Measurements from ENCODE around the gene PIGR. TPM values are rescaled to one million over a fixed set of nuclear protein-coding genes. Genes with fewer than 3 reads are reported as not detected.
A peak's percentile ranks its signal among the peaks of the same experiment; 100 is the strongest.
"Not testable (repeated sequence)": the region's sequence is repeated elsewhere in the genome, so short reads cannot be mapped to it uniquely, and the experiment has no call there.

Gene PIGR
- total RNA-seq, 2 donors from 2014 or later = 0.05 TPM; not detected in 1

DNA sequence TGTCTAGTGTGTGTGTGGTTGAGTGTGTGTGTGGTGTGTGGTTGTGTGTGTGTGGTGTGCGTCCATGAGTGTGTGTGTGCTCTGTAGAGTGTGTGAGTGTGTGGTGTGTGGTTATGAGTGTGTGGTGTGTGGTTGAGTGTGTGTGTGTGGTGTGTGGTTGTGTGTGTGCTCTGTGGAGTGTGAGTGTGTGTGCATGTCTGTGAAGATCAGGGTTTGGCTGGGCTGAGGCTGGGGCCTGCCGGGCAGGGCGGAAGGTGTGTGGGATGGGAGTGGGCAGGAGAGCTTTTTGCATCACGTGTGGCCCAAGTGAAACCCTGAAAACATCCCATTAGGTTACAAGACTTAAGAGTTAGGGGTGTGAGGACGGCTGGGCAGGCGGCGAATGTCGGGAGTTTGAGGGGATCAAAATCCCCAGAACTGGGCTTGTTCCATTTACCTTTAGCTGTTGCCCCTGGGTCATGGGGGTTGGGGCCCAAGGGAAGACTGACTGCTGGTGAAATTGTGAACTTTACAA lies 21.6 kb downstream of the PIGR start:
- DNase-seq (ENCODE audit: low spot score in 2 of 2) = no peak
- Mint-ChIP-seq H3K9me3 (no peaks in the 10 kb centered on the region), H3K36me3 (peaks cover 11 to 14% of the 10 kb centered on the region in 2 donors), H3K27ac (no peak overlapping the region)
- ATAC-seq = peak; percentile 3

DNA sequence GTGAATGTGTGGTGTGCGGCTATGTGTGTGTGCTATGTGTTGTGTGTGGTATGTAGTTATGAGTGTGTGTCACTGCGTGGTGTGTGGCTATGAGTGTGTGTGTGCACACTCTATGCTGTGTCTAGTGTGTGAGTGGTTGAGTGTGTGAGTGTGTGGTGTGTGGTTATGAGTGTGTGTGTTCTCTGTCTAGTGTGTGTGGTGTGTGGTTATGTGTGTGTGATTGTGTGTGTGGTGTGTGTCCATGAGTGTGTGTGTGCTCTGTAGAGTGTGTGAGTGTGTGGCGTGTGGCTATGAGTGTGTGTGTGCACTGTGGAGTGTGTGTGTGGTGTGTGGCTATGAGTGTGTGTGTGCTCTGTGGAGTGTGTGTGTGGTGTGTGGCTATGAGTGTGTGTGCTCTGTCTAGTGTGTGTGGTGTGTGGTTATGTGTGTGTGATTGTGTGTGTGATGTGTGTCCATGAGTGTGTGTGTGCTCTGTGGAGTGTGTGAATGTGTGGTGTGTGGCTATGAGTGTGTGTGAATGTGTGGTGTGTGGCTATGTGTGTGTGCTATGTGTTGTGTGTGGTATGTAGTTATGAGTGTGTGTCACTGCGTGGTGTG lies 22.2 kb downstream of the PIGR start:
- not testable (repeated sequence) for H3K9me3 Mint-ChIP-seq; H3K27ac Mint-ChIP-seq; DNase-seq (ENCODE audit: low spot score in 2 of 2)
- H3K36me3 Mint-ChIP-seq = peaks cover 12 to 14% of the 10 kb centered on the region in 2 donors
- peak in 1 of 2 donors; percentile 20 for ATAC-seq

DNA sequence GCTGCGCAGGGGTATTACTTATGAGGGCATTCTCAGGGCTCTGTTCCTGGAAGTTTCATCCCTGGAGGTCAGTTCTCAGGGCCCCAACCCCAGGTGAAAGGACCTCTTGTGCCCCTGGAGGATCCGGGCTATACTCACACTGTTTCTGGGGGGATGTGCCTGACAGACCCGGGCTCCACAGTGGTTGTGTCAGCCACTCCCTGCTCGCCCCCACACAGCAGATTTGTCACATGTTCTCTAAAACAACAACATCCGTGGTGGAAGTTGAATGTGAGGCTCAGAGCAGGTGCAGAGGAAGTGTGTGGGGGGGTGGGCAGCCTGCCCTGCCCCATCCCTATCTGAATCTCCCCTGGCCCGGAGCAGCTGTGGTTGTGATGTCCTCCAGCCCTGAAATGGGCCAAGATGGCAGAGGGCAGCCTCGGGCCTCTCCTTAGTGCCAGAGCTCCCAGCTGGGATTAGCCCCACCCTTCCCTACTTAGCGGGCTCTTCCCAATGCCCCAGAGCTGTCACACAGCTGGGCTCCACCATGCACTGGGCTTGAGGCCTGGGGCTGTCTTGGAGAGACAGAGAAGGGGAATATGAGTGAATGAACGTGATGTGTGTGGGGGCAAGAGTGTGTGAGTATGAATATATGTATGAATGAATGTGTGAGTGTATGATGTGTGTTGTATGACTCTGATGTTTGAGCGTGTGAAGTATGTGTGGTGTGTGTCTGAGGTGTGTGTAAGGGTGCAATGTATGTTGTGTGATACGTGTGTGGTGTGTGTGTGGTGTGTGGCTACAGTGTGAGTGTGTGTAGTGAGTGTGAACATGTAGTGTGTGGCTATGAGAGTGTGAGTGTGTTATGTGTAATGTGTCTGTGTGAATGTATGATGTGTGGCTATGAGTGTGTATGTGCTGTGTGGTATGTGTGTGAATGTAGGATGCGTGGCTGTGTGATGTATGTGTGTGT lies 23.0 kb downstream of the PIGR start:
- peak; percentile 39 to 73 for ATAC-seq
- Mint-ChIP-seq H3K9me3 (no peaks in the 10 kb centered on the region), H3K27ac (no peak overlapping the region), H3K36me3 (peaks cover 13 to 14% of the 10 kb centered on the region in 2 donors)
- peak; percentile 63 to 65 for DNase-seq (ENCODE audit: low spot score in 2 of 2)

DNA sequence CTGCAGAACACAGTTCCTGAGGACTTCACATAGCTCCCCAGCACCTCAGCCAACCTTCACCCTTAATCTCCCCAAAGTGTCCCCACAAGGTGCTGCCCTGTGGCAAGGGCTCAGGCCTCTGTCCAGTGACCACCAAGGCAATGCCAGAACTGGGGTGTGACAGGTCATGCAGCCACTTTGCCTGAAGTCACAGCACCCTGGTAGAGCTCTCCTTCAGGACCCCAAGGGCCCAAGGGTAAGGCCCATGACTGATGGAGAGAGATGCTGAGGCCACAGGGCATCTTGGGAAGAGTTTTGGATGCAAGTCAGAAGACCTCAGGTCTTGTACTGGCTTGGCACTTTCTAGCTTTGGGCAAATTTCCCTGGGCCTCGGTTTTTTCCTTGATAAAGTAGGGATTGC lies 23.7 kb downstream of the PIGR start:
- no peaks in the 10 kb centered on the region for H3K9me3 Mint-ChIP-seq
- H3K27ac Mint-ChIP-seq = no peak overlapping the region
- DNase-seq (ENCODE audit: low spot score in 2 of 2) = no peak
- H3K36me3 Mint-ChIP-seq = peaks cover 14 to 21% of the 10 kb centered on the region in 2 donors
- no peak for ATAC-seq

DNA sequence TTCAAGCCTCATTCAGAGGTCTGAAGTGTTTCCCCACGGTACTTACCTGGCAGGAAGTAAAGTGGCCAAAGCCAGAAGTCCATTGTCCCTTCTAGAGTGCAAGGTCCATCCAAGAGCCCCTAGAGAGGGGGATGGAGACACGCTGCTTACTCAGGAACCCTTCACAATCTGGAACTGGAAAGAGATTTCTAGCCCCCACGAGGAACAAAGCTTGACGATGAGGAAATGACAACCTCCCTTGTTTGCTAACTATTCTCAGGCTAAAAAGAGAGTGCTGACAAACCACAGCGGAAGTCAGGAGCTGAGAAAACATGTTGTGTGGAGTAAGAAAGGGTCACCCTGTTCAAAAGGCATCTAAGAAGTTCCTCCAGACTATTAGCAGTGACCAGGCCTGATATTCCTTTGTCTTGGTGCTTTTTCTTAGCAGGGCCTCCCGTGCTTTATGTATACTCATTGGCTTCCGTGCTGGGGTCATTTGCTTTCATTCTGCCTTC lies 24.4 kb downstream of the PIGR start, which contains the start of gene FCMR:
Gene FCMR (minus strand): TSS at position 170 of the 494 bp plus-strand sequence. CDS start 87 bp downstream, at position 83.
- DNase-seq (ENCODE audit: low spot score in 2 of 2) (no peak), ATAC-seq (peak; percentile 19 to 22)

DNA sequence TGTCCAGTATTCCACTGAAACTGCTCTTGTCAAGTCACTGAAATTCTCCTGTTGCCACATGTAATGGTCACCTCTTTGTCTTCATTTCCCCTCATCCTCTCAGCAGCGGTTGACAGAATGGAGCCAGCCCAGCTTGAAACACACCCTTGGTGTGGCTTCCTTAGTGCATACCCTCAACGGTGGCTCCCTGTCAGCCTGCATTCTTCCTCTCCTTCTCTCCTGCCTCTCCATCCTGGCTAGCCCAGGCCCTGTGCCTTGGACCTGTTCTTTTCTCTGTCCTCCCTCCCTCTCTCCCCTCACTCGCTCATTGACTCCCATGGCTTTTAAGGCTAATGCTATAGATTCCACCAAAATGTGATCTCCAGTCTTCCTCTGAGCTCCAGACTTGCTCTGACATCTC lies 28.2 kb downstream of the PIGR start:
- Mint-ChIP-seq H3K36me3 (peaks cover 27 to 32% of the 10 kb centered on the region in 2 donors), H3K27ac (peak overlapping the region in 1 of 2 donors; percentile 16), H3K9me3 (no peaks in the 10 kb centered on the region)
- ATAC-seq (no peak), DNase-seq (ENCODE audit: low spot score in 2 of 2) (no peak)

More for the DNA sequence above, 24.4 kb downstream of the PIGR start, which contains the start of gene FCMR:
- Mint-ChIP-seq H3K36me3 (peaks cover 15 to 21% of the 10 kb centered on the region in 2 donors), H3K27ac (peak within 1 kb of the TSS in 1 of 2 donors; percentile 93), H3K9me3 (no peaks in the 10 kb centered on the region)

DNA sequence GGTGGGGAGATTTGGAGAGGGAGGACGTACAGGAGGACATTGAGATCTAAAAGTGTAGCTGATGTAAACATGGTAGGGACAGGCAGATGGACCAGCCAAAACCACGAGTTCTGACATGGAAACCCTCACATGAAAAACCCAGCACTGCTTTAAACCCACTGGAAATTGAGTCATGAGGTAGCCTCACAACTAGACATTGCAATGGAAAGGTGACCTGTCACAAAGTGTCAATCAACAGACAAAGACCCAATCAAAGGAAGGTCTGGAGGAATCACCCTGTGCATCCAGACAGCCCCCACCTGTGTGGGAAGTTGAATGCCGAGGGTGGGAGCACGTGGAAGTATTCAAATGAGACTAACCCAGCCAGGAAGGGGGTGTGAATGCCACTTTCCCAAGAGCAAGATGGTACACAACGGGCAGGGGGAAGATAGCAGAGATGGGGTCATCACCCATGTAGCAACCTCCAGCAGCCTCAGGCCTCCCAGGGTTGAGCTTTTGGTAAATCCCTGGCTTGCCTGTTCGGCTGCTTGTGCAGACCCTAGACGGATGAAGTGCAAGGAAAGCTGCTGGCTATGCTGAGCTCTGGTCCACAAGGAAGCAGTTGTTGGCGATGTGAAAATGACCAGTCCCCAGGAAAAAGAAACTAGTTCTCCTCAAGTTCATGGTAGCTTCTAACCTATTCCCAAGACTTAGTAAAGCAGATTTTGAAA lies 30.1 kb downstream of the PIGR start:
- H3K27ac Mint-ChIP-seq = no peak overlapping the region

DNA sequence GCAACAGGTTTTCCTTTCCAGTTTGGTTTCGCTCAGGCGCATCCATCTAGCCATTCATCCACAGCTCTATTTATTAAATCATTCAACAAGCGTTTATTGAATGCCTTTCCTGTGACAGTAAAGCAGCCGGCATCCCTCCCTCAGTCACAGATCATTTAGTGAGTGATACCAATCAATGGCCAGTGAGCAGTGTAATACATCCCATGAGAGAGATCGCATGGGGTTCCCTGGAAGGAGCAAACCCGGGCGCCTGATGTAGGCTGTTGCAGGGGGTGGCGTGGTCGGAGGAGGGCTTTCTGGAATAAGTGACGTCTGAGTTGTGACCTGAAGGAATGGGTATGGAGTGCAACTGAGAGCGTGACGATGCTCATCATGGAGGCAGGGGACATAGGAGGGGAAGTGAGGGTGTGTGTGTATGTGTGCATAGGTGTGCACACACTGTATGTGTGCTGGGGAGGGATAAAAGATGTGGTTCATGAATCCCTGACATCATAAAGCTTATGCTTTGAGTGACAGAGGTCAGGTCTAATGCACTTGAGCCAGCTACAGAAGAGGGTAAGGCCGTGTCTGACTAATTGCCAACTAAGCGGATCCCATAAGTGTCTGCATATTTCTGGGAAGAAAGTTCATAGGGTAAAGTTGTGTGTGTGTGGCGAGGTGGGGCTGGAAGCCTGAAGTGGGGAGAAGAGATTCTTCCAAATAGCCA lies 31.1 kb downstream of the PIGR start:
- H3K9me3 Mint-ChIP-seq = no peaks in the 10 kb centered on the region
- peaks cover 22 to 36% of the 10 kb centered on the region in 2 donors for H3K36me3 Mint-ChIP-seq
- DNase-seq (ENCODE audit: low spot score in 2 of 2) = no peak
- ATAC-seq = no peak
- H3K27ac Mint-ChIP-seq = no peak overlapping the region

More for the DNA sequence above, 30.1 kb downstream of the PIGR start:
- H3K9me3 Mint-ChIP-seq = no peaks in the 10 kb centered on the region
- DNase-seq (ENCODE audit: low spot score in 2 of 2) = no peak
- H3K36me3 Mint-ChIP-seq = peaks cover 31 to 42% of the 10 kb centered on the region in 2 donors
- peak in 1 of 2 donors; percentile 60 for ATAC-seq

DNA sequence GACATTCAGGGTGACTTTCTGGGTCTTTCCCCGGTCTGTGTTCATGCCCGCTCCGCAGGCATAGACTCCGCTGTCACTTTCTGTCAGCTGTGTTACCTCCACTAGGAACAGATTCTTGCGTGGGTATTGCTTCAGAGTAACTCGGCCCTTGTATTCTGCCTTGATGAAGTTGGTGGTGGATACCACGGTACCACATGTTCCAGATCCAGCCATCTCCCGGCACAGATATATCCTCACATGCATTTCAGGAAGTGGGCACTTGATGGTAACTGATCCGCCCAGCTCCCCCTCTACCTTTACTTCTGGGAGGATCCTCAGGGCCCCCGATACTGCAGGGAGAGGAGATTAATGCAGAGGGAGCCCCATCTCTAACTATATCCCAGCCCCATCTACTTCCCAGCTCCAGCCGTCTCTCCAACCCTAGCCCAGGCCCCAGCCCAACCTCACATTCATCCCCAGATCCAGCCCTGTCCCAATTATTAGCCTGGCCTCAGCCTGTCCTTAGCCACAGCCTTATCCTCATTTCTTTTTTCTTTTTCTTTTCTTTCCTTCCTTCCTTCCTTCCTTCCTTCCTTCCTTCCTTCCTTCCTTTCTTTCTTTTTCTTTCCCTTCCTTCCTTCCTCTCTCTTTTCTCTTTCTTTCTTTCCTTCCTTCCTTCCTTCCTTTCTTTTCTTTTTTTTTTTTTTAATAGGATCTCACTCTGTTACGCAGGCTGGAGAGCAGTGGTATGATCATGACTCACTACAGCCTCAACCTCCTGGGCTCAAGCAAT lies 32.3 kb downstream of the PIGR start:
- Mint-ChIP-seq H3K27ac (no peak overlapping the region), H3K9me3 (no peaks in the 10 kb centered on the region), H3K36me3 (peaks cover 17 to 30% of the 10 kb centered on the region in 2 donors)
- ATAC-seq (no peak), DNase-seq (ENCODE audit: low spot score in 2 of 2) (no peak)

DNA sequence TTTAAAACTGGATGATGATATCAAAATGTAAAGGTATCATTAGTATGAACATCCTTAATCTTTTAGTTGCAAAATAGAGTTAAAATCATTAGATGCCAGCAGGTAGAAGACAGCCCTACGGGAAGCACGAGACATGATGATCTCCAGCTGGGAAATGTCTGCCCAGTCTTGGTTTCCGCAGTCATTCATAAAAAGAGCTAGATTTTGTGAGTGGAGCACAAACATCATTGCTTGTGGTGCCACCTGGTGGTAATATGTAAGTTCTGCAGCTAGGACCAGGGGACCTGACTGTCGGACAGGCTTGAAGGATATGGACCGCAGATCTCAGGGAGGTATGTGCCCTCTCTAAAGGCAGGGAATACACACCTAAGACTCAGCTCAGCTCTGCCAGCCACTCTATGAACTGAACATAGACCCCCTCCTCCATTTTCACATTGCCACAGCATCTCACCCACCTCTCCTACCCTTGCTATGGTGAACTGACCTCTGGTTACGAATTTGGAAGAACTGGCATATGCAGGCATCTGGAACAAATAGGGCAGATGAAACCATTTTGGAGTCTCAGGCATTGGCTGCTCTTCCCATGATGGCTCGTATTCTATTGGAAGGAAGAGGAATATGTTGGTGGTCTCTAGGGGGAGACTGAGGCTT lies 33.7 kb downstream of the PIGR start:
- Mint-ChIP-seq H3K27ac (no peak overlapping the region), H3K36me3 (peaks cover 24 to 28% of the 10 kb centered on the region in 2 donors), H3K9me3 (no peaks in the 10 kb centered on the region)
- peak in 1 of 2 donors; percentile 71 for DNase-seq (ENCODE audit: low spot score in 2 of 2)
- ATAC-seq = peak; percentile 36 to 52

DNA sequence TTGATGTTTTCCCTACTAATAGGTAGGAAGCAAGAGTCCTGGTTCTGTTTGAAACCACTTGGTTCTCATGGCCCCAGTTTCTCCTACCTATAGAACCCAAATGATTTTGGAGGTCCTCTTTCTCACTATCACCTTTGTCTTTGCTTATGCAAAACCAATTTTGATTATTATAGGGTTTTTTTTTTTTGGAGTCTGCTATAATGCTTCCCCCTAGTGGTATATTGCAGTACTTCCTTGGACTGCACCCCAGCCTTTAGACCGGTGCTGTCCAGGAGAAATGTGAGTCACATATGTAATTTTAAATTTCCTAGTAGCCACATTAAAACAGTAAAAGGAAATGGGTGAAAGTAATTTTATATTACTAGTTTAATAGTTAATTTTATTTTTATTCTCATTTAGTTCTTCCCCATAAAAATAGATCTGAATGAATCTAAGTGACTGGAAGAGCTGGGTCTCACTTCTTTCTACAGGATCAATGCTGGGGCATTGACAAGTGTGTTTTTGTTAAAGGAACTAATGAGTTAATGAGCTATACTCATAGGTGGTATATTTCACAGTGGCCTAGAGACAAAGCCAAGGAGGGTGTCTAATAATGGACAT lies 35.1 kb downstream of the PIGR start:
- DNase-seq (ENCODE audit: low spot score in 2 of 2) (no peak), ATAC-seq (peak; percentile 35 to 43)
- Mint-ChIP-seq H3K27ac (no peak overlapping the region), H3K9me3 (no peaks in the 10 kb centered on the region), H3K36me3 (peaks cover 19 to 29% of the 10 kb centered on the region in 2 donors)

DNA sequence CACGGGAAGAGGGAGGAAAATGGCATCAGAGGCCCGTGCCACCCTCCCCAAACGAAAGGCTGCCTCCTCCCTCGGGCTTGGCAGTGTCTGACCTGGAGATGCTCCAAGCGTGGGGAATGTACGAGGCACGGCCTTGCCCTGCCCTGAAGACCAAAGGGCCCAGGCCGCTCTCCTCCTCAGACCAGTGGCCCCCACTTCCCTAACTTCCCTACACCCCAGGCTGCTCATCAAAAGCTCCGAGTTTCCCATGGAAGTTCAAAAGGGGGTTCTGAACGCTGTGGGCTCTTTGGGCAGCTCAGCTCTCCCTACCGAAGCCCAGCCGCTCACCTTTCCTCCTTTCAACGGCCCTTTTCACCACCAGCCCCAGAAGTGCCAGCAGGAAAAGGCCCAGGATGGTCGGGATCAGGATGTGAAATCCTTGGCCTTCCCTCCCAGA lies 36.4 kb downstream of the PIGR start:
- H3K27ac Mint-ChIP-seq = no peak overlapping the region
- ATAC-seq (no peak), DNase-seq (ENCODE audit: low spot score in 2 of 2) (no peak)
- H3K36me3 Mint-ChIP-seq = peaks cover 24 to 27% of the 10 kb centered on the region in 2 donors
- H3K9me3 Mint-ChIP-seq = peaks cover 0 to 2% of the 10 kb centered on the region in 2 donors

DNA sequence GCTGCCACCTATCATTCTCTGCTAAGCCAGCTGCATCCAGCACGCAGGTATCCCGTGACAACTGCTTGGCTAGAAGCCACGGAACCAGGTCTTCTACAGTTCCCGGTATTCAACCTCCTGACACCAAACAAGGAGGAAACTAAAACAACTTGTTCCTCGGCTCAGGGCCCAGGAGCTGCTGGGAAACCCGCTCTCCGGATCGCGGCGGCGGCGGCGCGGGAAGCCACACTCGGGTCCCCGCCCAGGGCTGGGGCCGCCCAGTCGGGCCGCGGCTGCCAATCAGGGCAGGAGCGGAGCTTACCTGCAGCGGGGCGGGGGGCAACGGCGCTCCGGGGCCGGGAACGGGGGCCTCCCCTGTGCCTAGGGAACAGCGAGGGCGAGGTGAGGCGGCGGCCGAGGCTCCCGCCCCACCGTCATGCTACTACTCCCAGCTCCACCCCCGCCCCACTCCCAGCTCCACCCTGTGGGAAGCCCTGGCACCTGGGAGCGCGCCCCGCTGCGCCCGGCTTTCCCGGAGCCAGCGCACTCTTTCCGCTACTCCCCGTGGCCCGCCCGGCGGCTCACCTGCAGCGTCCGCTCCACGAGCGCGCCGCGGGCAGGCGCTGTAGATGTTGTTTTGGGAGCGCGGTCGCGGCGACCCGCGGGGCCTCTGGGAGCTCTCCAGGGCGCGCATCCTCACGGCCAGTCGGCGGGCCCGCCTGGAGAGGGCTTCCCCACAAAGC lies 36.9 kb downstream of the PIGR start:
- Mint-ChIP-seq H3K9me3 (peaks cover 0 to 7% of the 10 kb centered on the region in 2 donors), H3K36me3 (peaks cover 30 to 33% of the 10 kb centered on the region in 2 donors), H3K27ac (peak overlapping the region in 1 of 2 donors; percentile 76)
- peak; percentile 17 to 38 for ATAC-seq
- peak; percentile 47 to 65 for DNase-seq (ENCODE audit: low spot score in 2 of 2)

DNA sequence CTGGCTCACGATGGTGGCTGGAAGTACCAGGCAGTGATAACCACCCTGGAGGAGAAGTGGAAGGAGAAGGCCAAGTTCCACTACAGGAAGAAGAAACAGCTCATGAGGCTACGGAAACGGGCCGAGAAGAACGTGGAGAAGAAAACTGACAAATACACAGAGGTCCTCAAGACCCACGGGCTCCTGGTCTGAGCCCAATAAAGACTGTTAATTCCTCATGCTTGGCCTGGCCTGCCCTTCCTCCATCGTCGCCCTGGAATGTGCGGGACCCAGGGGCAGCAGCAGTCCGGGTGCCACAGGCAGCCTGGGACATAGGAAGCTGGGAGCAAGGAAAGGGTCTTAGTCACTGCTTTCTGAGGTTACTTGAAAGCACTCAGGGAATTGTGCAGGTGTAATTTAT lies 38.2 kb downstream of the PIGR start:
- Mint-ChIP-seq H3K27ac (peak overlapping the region; percentile 6), H3K9me3 (peaks cover 0 to 7% of the 10 kb centered on the region in 2 donors), H3K36me3 (peaks cover 37 to 46% of the 10 kb centered on the region in 2 donors)
- DNase-seq (ENCODE audit: low spot score in 2 of 2) (no peak), ATAC-seq (no peak)
